Gastrocnemius medialis (tissue), 4 donors: ENCODE measurements around the gene TMEFF1. TPM values are rescaled to one million over a fixed set of nuclear protein-coding genes. Genes with fewer than 3 reads are reported as not detected.

ENCODE experiments used
- ATAC-seq, 2 donors: fragments of 150-250 bp; one replicate each; pipeline ENCODE4 v1.9.1; 2016
- DNase-seq, 2 donors: peaks; one replicate each; pipeline ENCODE4 v3.0.0-alpha.2; 2019
- H3K27ac ChIP-seq, 4 donors: fragments of 200-600 bp; sonication (generic); 1 replicate in 1 of 4; 2 replicates in 3 of 4; pipeline ENCODE4 v1.5.1; 2016 to 2018; ENCODE audit warnings: mild to moderate bottlenecking in 2 of 4, moderate library complexity in 1 of 4
- H3K27me3 ChIP-seq, 3 donors: fragments of 200-600 bp; sonication (generic) in 2 of 3; 1 replicate in 1 of 3; 2 replicates in 2 of 3; pipeline versions ENCODE4 v1.5.1 to v1.6.0; 2016 to 2019; ENCODE audit warnings: mild to moderate bottlenecking in 1 of 3, moderate library complexity in 1 of 3
- H3K36me3 ChIP-seq, 2 donors: fragments of 200-600 bp; sonication (generic) in 1 of 2; one replicate each; pipeline ENCODE4 v1.5.1; 2017 to 2018
- H3K4me1 ChIP-seq, 2 donors: fragments of 200-600 bp; sonication (generic) in 1 of 2; one replicate each; pipeline ENCODE4 v1.5.1; 2016 to 2017; ENCODE audit warnings: mild to moderate bottlenecking in 2 of 2
- H3K4me3 ChIP-seq, 4 donors: fragments of 200-600 bp; sonication (generic) in 3 of 4; 1 replicate in 1 of 4; 2 replicates in 3 of 4; pipeline ENCODE4 v1.5.1; 2016 to 2019; ENCODE audit warnings: mild to moderate bottlenecking in 2 of 4
- H3K9me3 ChIP-seq, 3 donors: fragments of 200-600 bp; sonication (generic) in 2 of 3; 1 replicate in 1 of 3; 2 replicates in 2 of 3; pipeline ENCODE4 v1.5.1; 2016 to 2019
- POLR2A ChIP-seq, 2 donors: fragments of 450-650 bp; IDR thresholded peaks; one replicate each; pipeline ENCODE4 v1.6.1; 2017; ENCODE audit warnings: antibody characterized with exemption in 2 of 2, mild to moderate bottlenecking in 2 of 2, moderate library complexity in 2 of 2
- in situ Hi-C, 4 donors: fragments of 200-750 bp; cut with MboI; loops; one replicate each; pipeline versions ENCODE4 v1.15.0 to v1.8.0; 2017; ENCODE audit warnings: low sequenced_read_pairs in 4 of 4
- intact Hi-C: fragments of 100-400 bp; cut with DNase I; formaldehyde crosslinking; loops from one replicate; pipeline ENCODE4 v1.15.1; 2023; ENCODE audit warnings: low total_unique reads
- total RNA-seq, 4 donors: library from RNA; depleted of rRNA; stranded (reverse); fragments of >200 nt; gene quantifications; one replicate each; pipeline versions ENCODE4 v1.1.0 to v1.2.3, GENCODE V29; 2016
- TF ChIP-seq, protein P1 (sequence below), 5 experiments: fragments of 450-650 bp in 3 of 5; fragments of 200-600 bp in 2 of 5; sonication (generic) in 2 of 5; IDR thresholded peaks in 4 of 5; conservative IDR thresholded peaks in 1 of 5; 1 replicate in 4 of 5; 2 replicates in 1 of 5; pipeline ENCODE4 v1.5.1; 2016 to 2019; ENCODE audit warnings: antibody characterized with exemption in 5 of 5, mild to moderate bottlenecking in 3 of 5, moderate library complexity in 3 of 5

TMEFF1 gene
- total RNA-seq, 4 donors from 2014 or later = not detected

DNA sequence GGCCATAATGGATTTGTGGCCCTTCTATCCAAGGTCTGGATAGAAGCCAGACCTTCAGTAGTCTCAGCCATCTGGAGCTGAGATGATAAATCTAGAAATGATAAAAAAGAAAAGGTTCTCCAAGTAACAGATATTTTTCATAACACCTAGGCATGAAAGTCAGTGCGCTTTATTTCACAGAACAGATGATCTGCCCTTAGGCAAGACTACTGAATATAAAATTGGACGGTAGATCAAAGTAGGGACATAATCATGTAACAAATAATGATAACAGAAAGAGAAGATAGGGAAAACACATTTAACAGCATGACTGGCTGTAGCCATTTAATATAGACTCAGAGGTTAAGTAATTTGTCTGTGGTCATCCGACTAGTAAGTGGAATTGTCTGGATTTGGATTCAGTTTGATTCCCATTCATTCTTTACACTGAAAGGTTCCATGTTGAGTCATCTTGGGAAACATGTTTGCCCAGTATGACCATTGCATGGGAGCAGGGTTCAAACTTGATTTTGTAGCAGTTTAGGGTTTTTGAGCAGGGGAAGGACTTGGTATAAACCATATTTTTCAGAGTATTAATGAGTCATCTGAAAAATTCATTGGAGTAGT lies 100.8 kb downstream of the TMEFF1 start:
- intact Hi-C loops (no loop called here), in situ Hi-C loops (no loop called here)
- Histone ChIP-seq H3K27me3 (no peaks in the 10 kb centered on the region), H3K27ac (peak overlapping the region in 2 of 4 donors; percentile 3 to 9), H3K36me3 (no peaks in the 10 kb centered on the region), H3K4me1 (peaks cover 22 to 25% of the 10 kb centered on the region in 2 donors), H3K4me3 (no peak overlapping the region), H3K9me3 (no peaks in the 10 kb centered on the region)
- ATAC-seq (no peak), DNase-seq (no peak)
- TF ChIP-seq, protein P1, sequence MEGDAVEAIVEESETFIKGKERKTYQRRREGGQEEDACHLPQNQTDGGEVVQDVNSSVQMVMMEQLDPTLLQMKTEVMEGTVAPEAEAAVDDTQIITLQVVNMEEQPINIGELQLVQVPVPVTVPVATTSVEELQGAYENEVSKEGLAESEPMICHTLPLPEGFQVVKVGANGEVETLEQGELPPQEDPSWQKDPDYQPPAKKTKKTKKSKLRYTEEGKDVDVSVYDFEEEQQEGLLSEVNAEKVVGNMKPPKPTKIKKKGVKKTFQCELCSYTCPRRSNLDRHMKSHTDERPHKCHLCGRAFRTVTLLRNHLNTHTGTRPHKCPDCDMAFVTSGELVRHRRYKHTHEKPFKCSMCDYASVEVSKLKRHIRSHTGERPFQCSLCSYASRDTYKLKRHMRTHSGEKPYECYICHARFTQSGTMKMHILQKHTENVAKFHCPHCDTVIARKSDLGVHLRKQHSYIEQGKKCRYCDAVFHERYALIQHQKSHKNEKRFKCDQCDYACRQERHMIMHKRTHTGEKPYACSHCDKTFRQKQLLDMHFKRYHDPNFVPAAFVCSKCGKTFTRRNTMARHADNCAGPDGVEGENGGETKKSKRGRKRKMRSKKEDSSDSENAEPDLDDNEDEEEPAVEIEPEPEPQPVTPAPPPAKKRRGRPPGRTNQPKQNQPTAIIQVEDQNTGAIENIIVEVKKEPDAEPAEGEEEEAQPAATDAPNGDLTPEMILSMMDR (IDR thresholded peaks at IDR 0.05 in 4 of 5, conservative IDR thresholded peaks at IDR 0.05 in 1 of 5) = no peak
- no peak for TF ChIP-seq POLR2A (IDR thresholded peaks at IDR 0.05)

DNA sequence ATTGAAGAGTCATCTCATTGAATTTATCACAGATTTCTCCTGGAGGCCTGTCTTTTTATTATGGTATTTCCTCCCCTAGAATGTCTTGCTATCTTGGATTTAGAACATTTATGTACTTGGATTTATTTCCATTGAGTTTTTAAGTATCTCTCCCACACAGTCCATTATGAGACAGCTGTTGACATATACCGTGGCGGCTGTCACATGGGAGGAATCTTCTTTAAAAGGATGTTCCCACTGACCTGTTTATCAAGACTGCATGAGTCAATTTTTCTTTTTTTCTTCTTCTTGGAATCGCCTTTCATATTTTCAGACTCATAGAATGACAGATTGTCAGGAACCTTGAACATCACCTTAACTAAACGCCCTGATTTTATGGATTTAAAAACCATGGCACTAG lies 102.1 kb downstream of the TMEFF1 start:
- no peak for ATAC-seq
- in situ Hi-C loops = loop anchor here in 1 of 4 donors (25.0 kb wide), 1 partner anchor 138 kb away; the partner anchor contains the start of gene MSANTD3
- DNase-seq = no peak
- Histone ChIP-seq H3K27me3 (no peaks in the 10 kb centered on the region), H3K4me3 (no peak overlapping the region), H3K27ac (peak overlapping the region; percentile 6 to 94 (median 86)), H3K4me1 (peaks cover 22 to 25% of the 10 kb centered on the region in 2 donors), H3K36me3 (no peaks in the 10 kb centered on the region), H3K9me3 (no peaks in the 10 kb centered on the region)
- TF ChIP-seq, protein P1 (IDR thresholded peaks at IDR 0.05 in 4 of 5, conservative IDR thresholded peaks at IDR 0.05 in 1 of 5) = no peak
- TF ChIP-seq POLR2A (IDR thresholded peaks at IDR 0.05) = no peak
- intact Hi-C loops = loop anchor here (5.0 kb wide), 2 partner anchors 223 to 1218 kb away; partner anchors contain the start of gene TEX10

DNA sequence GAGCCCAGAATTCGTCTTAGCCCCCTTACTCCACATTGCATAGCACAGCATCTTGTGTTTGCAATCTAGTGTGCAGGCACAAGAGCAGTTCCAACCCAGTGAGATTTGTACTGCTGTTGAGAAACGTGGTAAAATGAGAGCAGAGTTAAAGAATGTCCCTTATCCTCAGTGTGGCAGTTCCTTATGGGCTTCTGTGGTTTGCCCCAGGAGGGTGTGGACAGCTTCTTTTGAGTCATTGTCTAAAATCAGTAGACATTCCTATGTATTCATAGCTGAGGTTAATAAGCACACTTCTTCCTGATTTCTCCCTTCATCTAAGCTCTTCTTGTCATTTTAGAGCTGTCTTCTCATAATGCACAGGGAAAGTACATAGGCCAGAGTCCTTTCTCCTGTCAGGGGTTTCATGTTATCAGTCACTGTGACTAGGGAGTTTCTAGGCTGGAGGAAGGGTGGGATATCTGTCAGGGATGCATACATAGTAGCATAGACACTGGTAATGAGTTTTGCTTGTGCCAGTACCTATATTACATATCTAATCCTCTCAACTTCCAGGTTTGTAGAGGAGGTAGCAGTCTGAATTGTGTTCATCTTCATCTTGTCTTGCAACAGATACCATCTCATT lies 102.9 kb downstream of the TMEFF1 start:
- Histone ChIP-seq H3K4me1 (peaks cover 22 to 25% of the 10 kb centered on the region in 2 donors), H3K36me3 (no peaks in the 10 kb centered on the region), H3K4me3 (no peak overlapping the region), H3K27me3 (no peaks in the 10 kb centered on the region), H3K9me3 (no peaks in the 10 kb centered on the region), H3K27ac (peak overlapping the region; percentile 80 to 94 (median 88))
- TF ChIP-seq, protein P1 (IDR thresholded peaks at IDR 0.05 in 4 of 5, conservative IDR thresholded peaks at IDR 0.05 in 1 of 5) = no peak
- no peak for TF ChIP-seq POLR2A (IDR thresholded peaks at IDR 0.05)
- in situ Hi-C loops (loop anchor here in 1 of 4 donors (25.0 kb wide), 1 partner anchor 139 kb away; the partner anchor contains the start of gene MSANTD3), intact Hi-C loops (loop anchor here (5.0 kb wide), 2 partner anchors 224 to 1219 kb away; partner anchors contain the start of gene TEX10)
- DNase-seq (no peak), ATAC-seq (no peak)

DNA sequence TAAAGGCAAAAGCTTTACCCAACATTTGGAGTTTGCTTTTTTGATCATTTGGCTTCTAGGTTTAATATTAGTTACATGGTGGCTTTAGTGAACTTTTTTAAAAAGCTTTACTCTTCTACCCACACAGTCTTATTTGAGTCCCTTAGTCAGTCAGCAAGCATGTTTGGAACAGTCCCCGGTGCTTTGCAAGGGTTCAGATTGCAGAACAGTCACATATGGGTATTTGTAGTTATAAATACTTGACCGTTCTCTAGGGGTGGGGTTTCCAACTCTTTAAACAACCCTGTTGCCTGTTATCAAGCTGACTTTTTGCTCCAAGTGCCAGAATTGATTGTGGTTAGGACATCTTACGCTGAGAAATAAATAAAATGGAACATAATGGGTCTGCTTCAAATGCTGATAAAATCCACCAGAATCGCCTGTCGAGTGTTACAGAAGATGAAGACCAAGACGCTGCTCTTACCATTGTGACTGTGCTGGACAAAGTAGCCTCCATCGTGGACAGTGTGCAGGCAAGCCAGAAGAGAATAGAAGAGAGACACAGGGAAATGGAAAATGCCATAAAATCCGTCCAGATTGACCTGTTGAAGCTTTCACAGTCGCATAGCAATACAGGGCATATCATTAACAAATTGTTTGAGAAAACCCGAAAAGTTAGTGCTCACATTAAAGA lies 105.0 kb downstream of the TMEFF1 start, which contains the start of gene CAVIN4:
Gene CAVIN4 (plus strand): TSS at position 304 of the 673 bp plus-strand sequence. CDS start 65 bp downstream, at position 369.
- no peaks in the 10 kb centered on the region for H3K36me3 ChIP-seq
- in situ Hi-C loops (loop anchor here in 1 of 4 donors (25.0 kb wide), 1 partner anchor 141 kb away; the partner anchor contains the start of gene MSANTD3), intact Hi-C loops (loop anchor here (5.0 kb wide), 2 partner anchors 226 to 1221 kb away; partner anchors contain the start of gene TEX10)
- ATAC-seq (peak; percentile 93 to 95), DNase-seq (peak; percentile 84 to 89)
- no peaks in the 10 kb centered on the region for H3K9me3 ChIP-seq
- H3K27me3 ChIP-seq = no peaks in the 10 kb centered on the region
- peak within 1 kb of the TSS; percentile 44 to 60 (median 54) for H3K4me3 ChIP-seq
- TF ChIP-seq, protein P1 (IDR thresholded peaks at IDR 0.05 in 4 of 5, conservative IDR thresholded peaks at IDR 0.05 in 1 of 5) = no peak
- peak in 1 of 2 donors; percentile 73 for TF ChIP-seq POLR2A (IDR thresholded peaks at IDR 0.05)
- peaks cover 27 to 38% of the 10 kb centered on the region in 2 donors for H3K4me1 ChIP-seq
- peak within 1 kb of the TSS; percentile 80 to 94 (median 88) for H3K27ac ChIP-seq
